Ovary (tissue), 9 donors: ENCODE data around the gene IRF4. TPM values are rescaled to one million over a fixed set of nuclear protein-coding genes. Genes with fewer than 3 reads are reported as not detected.

Experiments used
- DNase-seq, 5 donors: peaks; one replicate each; pipeline ENCODE4 v3.0.0-alpha.2; 2019 to 2020
- H3K27ac ChIP-seq, 2 donors: fragments of 200-600 bp; one replicate each; pipeline versions ENCODE4 v1.5.1 to v1.8.0; 2019 to 2022
- H3K27me3 ChIP-seq: fragments of 200-600 bp; one replicate; pipeline ENCODE4 v1.8.0; 2022
- H3K36me3 ChIP-seq: fragments of 200-600 bp; sonication (generic); one replicate; pipeline ENCODE4 v1.5.1; 2019
- H3K4me1 ChIP-seq: one replicate; pipeline ENCODE4 v1.8.1; 2013; ENCODE audit warnings: mild to moderate bottlenecking, moderate library complexity; ENCODE audit not compliant: insufficient read depth
- H3K4me3 ChIP-seq: fragments of 200-600 bp; sonication (generic); one replicate; pipeline ENCODE4 v1.5.1; 2017
- H3K9me3 ChIP-seq, 2 donors: fragments of 200-600 bp in 1 of 2; sonication (generic) in 1 of 2; one replicate each; pipeline versions ENCODE4 v1.5.1 to v1.8.1; 2013 to 2019; ENCODE audit warnings: mild to moderate bottlenecking in 1 of 2, moderate library complexity in 1 of 2
- CTCF ChIP-seq, 3 donors: fragments of 450-650 bp in 2 of 3; fragments of 200-600 bp in 1 of 3; IDR thresholded peaks; one replicate each; pipeline versions ENCODE4 v1.5.1 to v1.8.0; 2016 to 2022; ENCODE audit warnings: antibody characterized with exemption in 3 of 3, mild to moderate bottlenecking in 1 of 3
- EP300 ChIP-seq: sonication (generic); formaldehyde crosslinking; IDR thresholded peaks from one replicate; pipeline ENCODE4 v1.6.1; 2017; ENCODE audit warnings: antibody characterized with exemption
- POLR2A ChIP-seq: fragments of 450-650 bp; IDR thresholded peaks from one replicate; pipeline ENCODE4 v1.6.1; 2017; ENCODE audit warnings: antibody characterized with exemption, mild to moderate bottlenecking, moderate library complexity
- WGBS, 3 donors: extraction: QIAGEN DNeasy Blood & Tissue Kit in 1 of 3; methylation state at CpG; one replicate each; pipeline versions ENCODE4 v1.1.5 to v1.1.7; 2013 to 2017; 5-methylcytosine and 5-hydroxymethylcytosine counted together
- intact Hi-C, 4 donors: fragments of 100-400 bp; cut with DNase I; formaldehyde crosslinking; loops; one replicate each; pipeline versions ENCODE4 v1.11.0 to v1.15.1; 2022 to 2023
- polyA plus RNA-seq, 2 donors: library from polyadenylated mRNA; stranded (reverse); fragments of 200-250 nt in 1 of 2; fragments of 350-450 nt in 1 of 2; fragmentation: Illumina TruSeq in 1 of 2; extraction: RNeasy Lipid Tissue Mini Kit (QIAGEN cat#74804) in 1 of 2; gene quantifications; one replicate each; pipeline ENCODE4 v1.2.3, GENCODE V29; 2013 to 2014
- total RNA-seq, 7 donors: library from RNA; depleted of rRNA in 2 of 7; stranded (reverse); fragments of >200 nt in 2 of 7; fragmentation: NEBNext Ultra II Directional in 3 of 7; extraction: Animal tissue kit (Norgen Biotek cat#: 25700) in 3 of 7; gene quantifications; one replicate each; pipeline versions ENCODE4 v1.1.0 to v1.2.4, GENCODE V29; 2016 to 2023
- donor health status: DM: no; HTN: no; CAD: no; lungs with moderate emphysema.
- donor health status: DM: no; HTN: no; CAD: no.
- donor health status: Bipolar disorder and iron deficiency.
- donor health status: DM: yes; HTN: yes; CAD: no.
- donor health status: DM: no; HTN: no; CAD: no.
- donor health status: DM: yes; HTN: yes; CAD: no.

IRF4 gene
- total and polyA plus RNA-seq, 9 donors: 0.12 to 20.7 (median 1.0) TPM

DNA sequence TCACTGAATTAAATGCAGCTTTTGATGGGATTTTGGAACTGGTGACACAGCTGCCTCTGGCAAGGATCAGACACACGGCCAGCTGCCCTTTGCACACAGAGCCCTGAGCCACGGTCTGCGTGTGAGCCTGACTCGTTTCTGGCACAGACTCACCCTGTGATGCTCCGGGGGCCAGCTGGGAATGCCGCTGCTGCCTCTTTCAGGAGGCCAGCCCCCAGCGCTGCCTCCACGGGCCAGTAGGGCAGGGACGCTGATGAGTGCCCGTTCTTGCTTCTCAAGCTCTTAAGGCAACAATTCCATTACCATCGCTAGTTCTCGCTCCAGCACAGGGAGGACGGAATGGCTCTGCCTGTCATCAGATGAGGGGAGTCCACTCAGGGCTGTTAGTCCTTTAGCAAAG is 61.6 kb downstream of the IRF4 start:
- Histone ChIP-seq H3K27me3 (no peaks in the 10 kb centered on the region), H3K4me1 (no peaks in the 10 kb centered on the region), H3K36me3 (no peaks in the 10 kb centered on the region), H3K9me3 (no peaks in the 10 kb centered on the region), H3K4me3 (no peak overlapping the region), H3K27ac (no peak overlapping the region)
- WGBS, 3 donors: 48 to 55% (median 49%) methylated on average over 13 of the region's 13 CpGs
- DNase-seq: no peak
- TF ChIP-seq EP300 (no peak), CTCF (IDR thresholded peaks at IDR 0.05) (no peak), POLR2A (no peak)
- intact Hi-C loops: no loop called here

DNA sequence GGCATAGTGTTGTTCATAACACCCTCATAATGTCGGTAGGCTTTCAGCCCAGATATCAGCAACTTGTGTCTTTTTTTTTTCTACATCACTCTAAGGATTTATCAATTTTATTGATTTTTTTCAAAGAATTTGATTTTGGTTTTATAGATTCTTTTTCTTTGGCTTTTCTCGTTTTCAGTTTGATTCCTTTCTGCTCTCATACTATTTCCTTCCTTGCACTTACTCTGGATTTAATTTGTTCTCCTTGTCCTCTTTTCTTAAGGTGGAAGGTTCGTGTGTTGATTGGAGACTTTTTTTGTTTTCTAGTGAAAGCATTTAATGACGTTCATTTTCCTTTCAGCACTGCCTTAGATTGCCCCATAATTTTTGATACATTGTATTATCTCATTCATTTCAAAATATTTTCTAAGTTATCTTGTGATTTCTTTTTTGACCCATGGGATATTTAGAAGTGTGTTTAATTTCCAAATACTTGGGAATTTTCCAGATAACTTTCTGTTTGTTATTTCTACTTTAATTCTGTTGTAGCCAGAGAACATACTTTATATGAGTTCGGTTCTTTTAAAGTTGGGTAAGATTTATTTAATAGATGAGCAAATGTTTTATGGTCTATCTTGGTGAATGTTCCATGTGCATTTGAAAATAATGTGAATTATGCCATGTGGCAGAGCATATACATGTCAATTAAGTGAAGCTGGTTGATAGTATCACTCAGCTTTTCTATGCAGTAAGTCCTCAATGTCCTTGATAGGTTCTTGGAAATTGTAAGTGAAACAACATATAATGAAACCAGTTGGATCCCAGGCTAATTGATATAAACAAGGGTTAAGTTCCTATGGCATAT is 62.8 kb downstream of the IRF4 start:
- H3K9me3 ChIP-seq: no peaks in the 10 kb centered on the region
- WGBS, 3 donors: 15 to 36% (median 22%) methylated on average over 5 of the region's 5 CpGs
- no peak overlapping the region for H3K27ac ChIP-seq
- no peaks in the 10 kb centered on the region for H3K27me3 ChIP-seq
- H3K4me1 ChIP-seq: no peaks in the 10 kb centered on the region
- H3K4me3 ChIP-seq: no peak overlapping the region
- no peaks in the 10 kb centered on the region for H3K36me3 ChIP-seq
- no peak for DNase-seq
- TF ChIP-seq EP300 (no peak), CTCF (IDR thresholded peaks at IDR 0.05) (no peak), POLR2A (no peak)
- intact Hi-C loops: no loop called here

DNA sequence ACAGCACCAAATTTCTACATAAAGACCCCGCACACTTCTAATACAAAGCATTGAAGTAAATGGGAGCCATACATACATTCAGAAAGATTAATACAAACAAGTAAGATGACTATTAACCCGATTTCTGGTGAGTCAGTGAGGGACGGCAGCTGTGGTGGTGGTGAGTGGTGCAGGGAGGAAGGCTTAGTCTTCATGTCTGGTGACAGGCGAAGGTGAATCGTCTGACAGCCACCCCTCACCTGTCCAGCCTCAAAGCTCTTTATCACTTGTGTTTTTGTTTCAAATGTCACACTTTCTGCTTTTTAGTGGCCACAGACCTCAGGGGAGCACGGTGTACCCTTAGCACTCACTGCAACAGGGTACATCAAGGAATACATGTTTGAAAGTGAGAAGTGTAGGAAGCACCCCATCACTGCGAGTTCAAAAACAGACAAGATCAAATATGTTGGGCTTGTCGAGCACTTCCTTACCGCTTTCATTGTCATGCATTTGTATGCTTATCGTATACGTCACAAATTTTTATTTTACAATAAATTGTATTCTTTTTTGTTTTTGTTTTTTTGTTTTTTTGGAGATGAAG is 63.5 kb downstream of the IRF4 start:
- Histone ChIP-seq H3K27me3 (no peaks in the 10 kb centered on the region), H3K9me3 (no peaks in the 10 kb centered on the region), H3K4me1 (no peaks in the 10 kb centered on the region), H3K36me3 (no peaks in the 10 kb centered on the region), H3K27ac (no peak overlapping the region), H3K4me3 (no peak overlapping the region)
- DNase-seq: no peak
- TF ChIP-seq POLR2A (no peak), CTCF (IDR thresholded peaks at IDR 0.05) (no peak), EP300 (no peak)
- intact Hi-C loops: no loop called here
- 88 to 90% (median 89%) methylated on average over 11 of the region's 11 CpGs for WGBS, 3 donors

- H3K4me3 ChIP-seq: no peak overlapping the region
- no peak overlapping the region for H3K27ac ChIP-seq
- 88 to 97% (median 92%) methylated on average over 8 of the region's 8 CpGs for WGBS, 3 donors
- DNase-seq: no peak
- no peaks in the 10 kb centered on the region for H3K4me1 ChIP-seq
- intact Hi-C loops: no loop called here
- TF ChIP-seq CTCF (IDR thresholded peaks at IDR 0.05) (no peak), POLR2A (no peak), EP300 (no peak)
- H3K36me3 ChIP-seq: no peaks in the 10 kb centered on the region
- no peaks in the 10 kb centered on the region for H3K9me3 ChIP-seq
- H3K27me3 ChIP-seq: no peaks in the 10 kb centered on the region
Measured at GRCh38 chr6:455835-456234, 64.3 kb downstream of the IRF4 start.
